ENCODE data around the gene PPP2R2B. TPM values are rescaled to one million over a fixed set of nuclear protein-coding genes. Genes with fewer than 3 reads are reported as not detected.

PPP2R2B gene
- total RNA-seq, 1 experiment from 2014 or later, result not detected

GRCh38 chr5:146589028-146589345, 289.6 kb downstream of the PPP2R2B start (continued):
- TF ChIP-seq ATF3 (IDR thresholded peaks at IDR 0.05) (no peak), RAD21 (IDR thresholded peaks at IDR 0.05; ENCODE audit: low read depth) (no peak), YY1 (IDR thresholded peaks at IDR 0.05; ENCODE audit: extremely low read depth, insufficient replicate concordance, low read depth, low read length) (no peak), SP1 (IDR thresholded peaks at IDR 0.05; ENCODE audit: low read depth) (no peak), JUND (IDR thresholded peaks at IDR 0.05) (no peak), EGR1 (IDR thresholded peaks at IDR 0.05; ENCODE audit: low read depth) (no peak), MAX (IDR thresholded peaks at IDR 0.05) (no peak)

- Histone ChIP-seq H3K4me2 (ENCODE audit: low read length) (no peak overlapping the region), H3K27me3 (ENCODE audit: insufficient read depth, low read length) (peaks cover 5% of the 10 kb centered on the region; the same call in 1 of the 2 replicates), H4K20me1 (ENCODE audit: insufficient read depth) (no peaks in the 10 kb centered on the region), H3K4me1 (ENCODE audit: control insufficient read depth in 1 of 2, insufficient read depth in 2 of 2, low read length in 2 of 2) (no peaks in the 10 kb centered on the region), H3K79me2 (ENCODE audit: insufficient read depth, low read length) (no peaks in the 10 kb centered on the region), H3K9ac (ENCODE audit: low read length) (no peak overlapping the region), H3K9me2 (ENCODE audit: insufficient read depth) (no peaks in the 10 kb centered on the region), H3K36me3 (ENCODE audit: control insufficient read depth in 1 of 2, insufficient read depth in 2 of 2, low read length in 2 of 2) (no peaks in the 10 kb centered on the region), H3K9me3 (ENCODE audit: control insufficient read depth in 1 of 2, insufficient read depth in 1 of 2, low read depth in 1 of 2, low read length in 2 of 2) (no peaks in the 10 kb centered on the region), H3K4me3 (replicated peaks in 1 of 2; ENCODE audit: low read depth in 1 of 2, low read length in 2 of 2) (no peak overlapping the region), H2AFZ (ENCODE audit: low read depth, low read length, poor library complexity, severe bottlenecking) (no peak overlapping the region), H3K27ac (ENCODE audit: low read depth, low read length) (no peak overlapping the region)
- RAD21 ChIA-PET (ENCODE audit: low non-redundant PET in 1 of 2, low total read pairs in 2 of 2, uncharacterized antibody in 2 of 2, unreplicated experiment in 2 of 2), result no interaction called here
- ATAC-seq (no peak), DNase-seq (ENCODE audit: low read depth, low spot score) (no peak)
- TF ChIP-seq EGR1 (IDR thresholded peaks at IDR 0.05; ENCODE audit: low read depth), result no peak
- TF ChIP-seq SP1 (IDR thresholded peaks at IDR 0.05; ENCODE audit: low read depth), result no peak
- no peak for TF ChIP-seq SRF (IDR thresholded peaks at IDR 0.05; ENCODE audit: low read depth)
- TF ChIP-seq ZFX (IDR thresholded peaks at IDR 0.05), result no peak
- TF ChIP-seq, protein P1, sequence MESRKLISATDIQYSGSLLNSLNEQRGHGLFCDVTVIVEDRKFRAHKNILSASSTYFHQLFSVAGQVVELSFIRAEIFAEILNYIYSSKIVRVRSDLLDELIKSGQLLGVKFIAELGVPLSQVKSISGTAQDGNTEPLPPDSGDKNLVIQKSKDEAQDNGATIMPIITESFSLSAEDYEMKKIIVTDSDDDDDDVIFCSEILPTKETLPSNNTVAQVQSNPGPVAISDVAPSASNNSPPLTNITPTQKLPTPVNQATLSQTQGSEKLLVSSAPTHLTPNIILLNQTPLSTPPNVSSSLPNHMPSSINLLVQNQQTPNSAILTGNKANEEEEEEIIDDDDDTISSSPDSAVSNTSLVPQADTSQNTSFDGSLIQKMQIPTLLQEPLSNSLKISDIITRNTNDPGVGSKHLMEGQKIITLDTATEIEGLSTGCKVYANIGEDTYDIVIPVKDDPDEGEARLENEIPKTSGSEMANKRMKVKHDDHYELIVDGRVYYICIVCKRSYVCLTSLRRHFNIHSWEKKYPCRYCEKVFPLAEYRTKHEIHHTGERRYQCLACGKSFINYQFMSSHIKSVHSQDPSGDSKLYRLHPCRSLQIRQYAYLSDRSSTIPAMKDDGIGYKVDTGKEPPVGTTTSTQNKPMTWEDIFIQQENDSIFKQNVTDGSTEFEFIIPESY (IDR thresholded peaks at IDR 0.05; ENCODE audit: extremely low read depth, insufficient replicate concordance, low read length), result no peak
- TF ChIP-seq RAD21 (IDR thresholded peaks at IDR 0.05; ENCODE audit: low read depth), result no peak
- TF ChIP-seq YY1 (IDR thresholded peaks at IDR 0.05; ENCODE audit: extremely low read depth, insufficient replicate concordance, low read depth, low read length), result no peak
- no peak for TF ChIP-seq SIN3A (IDR thresholded peaks at IDR 0.05; ENCODE audit: low read depth)
- TF ChIP-seq ELF1 (IDR thresholded peaks at IDR 0.05; ENCODE audit: borderline replicate concordance, low read depth), result no peak
- no peak for TF ChIP-seq ATF3 (IDR thresholded peaks at IDR 0.05)
- no peak for TF ChIP-seq EZH2phosphoT487 (IDR thresholded peaks at IDR 0.05; ENCODE audit: borderline replicate concordance)
- no peak for TF ChIP-seq CEBPB (IDR thresholded peaks at IDR 0.05; ENCODE audit: low read depth)
- no peak for TF ChIP-seq EZH2 (IDR thresholded peaks at IDR 0.05)
- no peak for TF ChIP-seq MAX (IDR thresholded peaks at IDR 0.05)
- no peak for TF ChIP-seq TCF7L2 (IDR thresholded peaks at IDR 0.05; ENCODE audit: borderline replicate concordance, extremely low read depth, insufficient read depth, insufficient read length)
- no TSS peak for BruUV-seq (replicated peaks)
- CTCF ChIA-PET, result no interaction called here
- intact Hi-C loops (cut with micrococcal nuclease), result no loop called here
- POLR2A ChIA-PET, result no interaction called here
Measured at GRCh38 chr5:146588331-146589027, 290.1 kb downstream of the PPP2R2B start.
